Small intestine (tissue), 7 donors: Measurements from ENCODE around the gene CCDC18. TPM values are rescaled to one million over a fixed set of nuclear protein-coding genes. Genes with fewer than 3 reads are reported as not detected.
A peak's percentile ranks its signal among the peaks of the same experiment; 100 is the strongest.
"Not testable (repeated sequence)": the region's sequence is repeated elsewhere in the genome, so short reads cannot be mapped to it uniquely, and the experiment has no call there.

Experiments
- DNase-seq, 2 donors: peaks; one replicate each; pipeline versions ENCODE4 v3.0.0 to v3.0.0-alpha.2; 2013
- FAIRE-seq: peaks from 2 replicates; lab custom pipeline; 2012; peaks lifted over from hg19 to GRCh38; lab: Jason Lieb, UNC
- H3K27ac ChIP-seq, 3 donors: one replicate each; pipeline ENCODE4 v1.5.1; 2013; ENCODE audit warnings: low read length in 2 of 3, mild to moderate bottlenecking in 2 of 3, control low read depth in 1 of 3, inconsistent platforms in 1 of 3, low read depth in 1 of 3, moderate library complexity in 1 of 3
- H3K27me3 ChIP-seq, 3 donors: one replicate each; pipeline ENCODE4 v1.6.1; 2013; ENCODE audit warnings: low read length in 3 of 3, inconsistent platforms in 1 of 3; ENCODE audit not compliant: control insufficient read depth in 3 of 3, insufficient read depth in 3 of 3
- H3K36me3 ChIP-seq, 3 donors: one replicate each; pipeline ENCODE4 v1.6.1; 2013; ENCODE audit warnings: low read length in 3 of 3, inconsistent platforms in 1 of 3, low read depth in 1 of 3, mild to moderate bottlenecking in 1 of 3, moderate library complexity in 1 of 3; ENCODE audit not compliant: control insufficient read depth in 3 of 3, insufficient read depth in 2 of 3
- H3K4me1 ChIP-seq, 3 donors: one replicate each; pipeline ENCODE4 v1.6.1; 2013; ENCODE audit warnings: low read length in 2 of 3, inconsistent platforms in 1 of 3, low read depth in 1 of 3, mild to moderate bottlenecking in 1 of 3, moderate library complexity in 1 of 3; ENCODE audit not compliant: control insufficient read depth in 3 of 3, insufficient read depth in 2 of 3
- H3K4me3 ChIP-seq, 3 donors: one replicate each; pipeline ENCODE4 v1.5.1; 2013; ENCODE audit warnings: low read length in 3 of 3, control low read depth in 1 of 3, inconsistent platforms in 1 of 3, low read depth in 1 of 3, mild to moderate bottlenecking in 1 of 3, moderate library complexity in 1 of 3
- H3K9me3 ChIP-seq, 2 donors: one replicate each; pipeline ENCODE4 v1.6.1; 2013; ENCODE audit warnings: low read depth in 1 of 2, low read length in 1 of 2; ENCODE audit not compliant: control insufficient read depth in 2 of 2, insufficient read depth in 1 of 2
- WGBS, 3 donors: extraction: QIAGEN DNeasy Blood & Tissue Kit; methylation state at CpG; one replicate each; pipeline ENCODE4 v1.1.7; 2013; 5-methylcytosine and 5-hydroxymethylcytosine counted together
- polyA plus RNA-seq, 4 donors: library from polyadenylated mRNA; stranded (reverse) in 3 of 4; unstranded in 1 of 4; fragments of 200-250 nt in 3 of 4; fragments of 120-200 nt in 1 of 4; gene quantifications; one replicate each; pipeline versions ENCODE4 v1.2.1 to v1.2.3, GENCODE V29; 2013
- donor health status: healthy with polysubstance abuse.
- donor health status: control.
- donor health status: control.
- donor health status: Bipolar disorder and iron deficiency.
- donor health status: healthy.

CCDC18 gene
- polyA plus RNA-seq, 4 donors = 1.4 to 6.4 (median 4.3) TPM

DNA sequence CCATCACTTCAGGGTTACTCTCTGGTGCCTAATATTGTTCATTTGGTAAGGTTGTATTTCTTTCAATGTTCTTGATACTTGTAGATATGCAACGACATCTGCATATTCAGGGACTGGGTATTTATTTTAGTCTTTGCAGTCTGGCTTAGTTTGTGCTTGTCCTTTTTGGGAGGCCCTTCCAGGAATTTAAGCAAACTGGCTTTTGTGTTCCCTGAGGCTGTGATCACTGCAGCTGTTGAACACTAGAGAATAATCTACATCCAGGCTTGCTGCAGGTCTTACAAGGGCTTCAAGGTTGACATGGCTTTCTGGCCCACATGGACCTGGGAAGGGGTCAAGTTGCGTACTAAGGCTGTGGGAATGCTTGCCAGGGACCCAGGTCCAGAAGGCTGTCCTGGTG is 72.1 kb downstream of the CCDC18 start:
- Histone ChIP-seq H3K36me3 (peaks cover 0 to 12% (median 0%) of the 10 kb centered on the region in 3 donors), H3K9me3 (peaks cover 0 to 15% of the 10 kb centered on the region in 2 donors), H3K27ac (no peak overlapping the region), H3K4me3 (no peak overlapping the region), H3K27me3 (no peaks in the 10 kb centered on the region), H3K4me1 (no peaks in the 10 kb centered on the region)
- FAIRE-seq = no peak
- no peak for DNase-seq
- WGBS, 3 donors = 98 to 100% (median 98%) methylated on average over 2 of the region's 2 CpGs

DNA sequence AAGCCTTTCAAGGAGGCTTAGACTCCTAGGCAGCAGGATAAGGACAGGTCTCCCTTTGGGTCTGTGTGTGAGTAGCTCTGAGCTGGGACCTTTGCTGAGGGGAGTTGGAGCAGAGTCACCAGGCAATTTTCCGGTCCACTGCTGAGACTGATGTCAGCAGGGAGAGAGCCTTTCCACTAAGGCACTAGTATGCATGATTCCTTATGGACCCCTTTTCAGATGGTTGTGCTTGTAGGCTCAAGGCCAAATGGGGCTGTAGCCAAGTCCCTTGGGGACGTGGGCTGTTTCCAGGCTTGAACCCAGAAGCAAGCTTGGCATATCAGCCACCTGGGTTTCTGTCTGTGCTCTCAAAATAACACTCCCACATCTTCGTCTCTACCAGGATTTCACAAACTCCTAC is 73.0 kb downstream of the CCDC18 start:
- 79 to 90% (median 86%) methylated on average over 3 of the region's 3 CpGs for WGBS, 3 donors
- Histone ChIP-seq H3K4me3 (no peak overlapping the region), H3K9me3 (peaks cover 0 to 15% of the 10 kb centered on the region in 2 donors), H3K27ac (no peak overlapping the region), H3K27me3 (no peaks in the 10 kb centered on the region), H3K4me1 (no peaks in the 10 kb centered on the region), H3K36me3 (peaks cover 0 to 12% (median 0%) of the 10 kb centered on the region in 3 donors)
- FAIRE-seq (no peak), DNase-seq (no peak)

DNA sequence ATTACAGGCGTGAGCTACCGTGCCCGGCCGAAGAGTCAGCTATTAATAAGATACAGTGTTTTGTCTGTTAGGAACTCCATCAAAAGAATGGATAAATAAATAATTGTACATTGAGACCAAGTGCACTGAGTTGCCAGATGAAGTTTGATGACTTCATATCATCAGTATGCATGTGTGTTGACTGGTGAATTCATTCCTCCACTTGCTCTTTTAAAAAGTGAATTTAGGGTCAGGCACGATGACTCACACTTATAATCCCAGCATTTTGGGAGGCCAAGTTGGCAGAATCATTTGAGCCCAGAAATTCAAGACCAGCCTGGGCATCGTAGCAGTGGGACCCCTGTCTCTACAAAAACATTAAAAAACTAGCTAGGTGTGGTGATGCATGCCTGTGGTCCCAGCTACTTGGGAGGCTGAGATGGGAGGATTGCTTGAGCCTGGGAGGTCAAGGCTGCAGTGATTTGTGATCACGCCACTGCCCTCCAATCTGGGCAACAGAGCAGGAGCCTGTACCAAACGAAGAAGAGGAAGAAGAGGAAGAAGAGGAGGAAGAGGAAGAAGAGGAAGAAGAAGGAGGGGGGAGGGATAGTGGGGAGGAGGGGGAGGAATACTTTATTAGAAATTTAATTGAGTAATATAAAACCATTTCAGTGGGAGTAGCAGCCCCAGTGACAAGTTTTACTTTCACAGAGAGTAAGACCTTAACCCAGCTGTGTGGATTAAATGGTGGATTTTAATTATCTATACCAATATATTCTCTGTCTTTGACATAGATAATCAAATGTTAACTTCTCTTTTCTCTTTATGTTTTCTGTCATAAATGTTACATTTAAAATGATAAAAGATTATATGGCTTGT is 74.9 kb downstream of the CCDC18 start:
- H3K27ac ChIP-seq = no peak overlapping the region
- peaks cover 0 to 15% of the 10 kb centered on the region in 2 donors for H3K9me3 ChIP-seq
- H3K4me1 ChIP-seq = no peaks in the 10 kb centered on the region
- no peak overlapping the region for H3K4me3 ChIP-seq
- FAIRE-seq (no peak), DNase-seq (no peak)
- no peaks in the 10 kb centered on the region for H3K27me3 ChIP-seq
- 89 to 99% (median 91%) methylated on average over 8 of the region's 8 CpGs for WGBS, 3 donors
- H3K36me3 ChIP-seq = peaks cover 0 to 12% (median 0%) of the 10 kb centered on the region in 3 donors

DNA sequence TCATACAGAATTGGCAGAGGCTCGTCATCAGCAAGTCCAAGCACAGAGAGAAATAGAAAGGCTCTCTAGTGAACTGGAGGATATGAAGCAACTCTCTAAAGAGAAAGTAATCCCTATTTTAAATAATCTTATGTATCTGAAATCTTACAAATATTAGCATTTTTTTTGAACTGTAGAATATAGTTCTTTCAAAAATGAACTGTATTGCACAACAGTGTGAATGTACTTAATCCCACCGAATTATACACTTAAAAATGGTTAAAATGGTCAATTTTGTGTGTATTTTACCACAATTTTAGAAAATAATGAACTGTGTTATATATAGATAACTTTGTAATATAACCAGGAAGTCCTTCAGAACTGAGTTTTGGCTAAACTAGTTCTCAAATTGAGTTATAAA is 75.9 kb downstream of the CCDC18 start:
- FAIRE-seq = no peak
- Histone ChIP-seq H3K4me1 (no peaks in the 10 kb centered on the region), H3K36me3 (peaks cover 0 to 12% (median 0%) of the 10 kb centered on the region in 3 donors), H3K4me3 (no peak overlapping the region), H3K27me3 (no peaks in the 10 kb centered on the region), H3K27ac (no peak overlapping the region), H3K9me3 (peaks cover 0 to 19% of the 10 kb centered on the region in 2 donors)
- WGBS, 3 donors = 88 to 95% (median 91%) methylated on average over 2 of the region's 2 CpGs
- no peak for DNase-seq

DNA sequence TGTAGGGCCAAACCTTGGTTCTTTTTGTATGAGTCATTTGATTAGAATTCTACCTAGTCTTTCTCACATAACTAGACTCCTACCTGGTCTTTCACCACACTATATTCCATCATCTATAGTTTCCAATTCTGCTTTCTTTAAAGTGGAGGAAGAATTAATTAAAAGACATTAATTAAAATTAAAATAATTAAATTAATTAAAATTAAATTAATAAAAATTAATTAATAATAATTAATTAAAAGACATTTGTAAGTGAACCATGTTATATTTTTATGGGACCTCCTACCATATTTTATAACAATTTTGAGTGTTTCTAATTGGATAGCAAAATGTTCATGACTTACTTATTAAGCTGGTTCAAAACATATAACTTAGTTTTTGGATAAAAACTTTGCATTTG is 77.4 kb downstream of the CCDC18 start:
- Histone ChIP-seq H3K27ac (no peak overlapping the region), H3K9me3 (peaks cover 1 to 23% of the 10 kb centered on the region in 2 donors), H3K4me3 (no peak overlapping the region), H3K27me3 (no peaks in the 10 kb centered on the region), H3K36me3 (peaks cover 0 to 15% (median 4%) of the 10 kb centered on the region in 3 donors), H3K4me1 (no peaks in the 10 kb centered on the region)
- FAIRE-seq = peak; percentile 76
- DNase-seq = peak in 1 of 2 donors; percentile 19

DNA sequence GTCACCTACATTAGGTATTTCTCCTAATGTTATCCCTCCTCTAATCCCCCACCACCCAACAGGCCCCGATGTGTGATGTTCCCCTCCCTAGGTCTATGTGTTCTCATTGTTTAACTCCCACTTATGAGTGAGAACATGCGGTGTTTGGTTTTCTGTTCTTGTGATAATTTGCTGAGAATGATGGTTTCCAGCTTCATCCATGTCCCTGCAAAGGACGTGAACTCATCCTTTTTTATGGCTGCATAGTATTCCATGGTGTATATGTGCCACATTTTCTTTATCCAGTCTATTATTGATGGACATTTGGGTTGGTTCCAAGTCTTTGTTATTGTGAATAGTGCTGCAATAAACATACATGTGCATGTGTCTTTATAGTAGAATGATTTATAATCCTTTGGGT is 80.2 kb downstream of the CCDC18 start:
- FAIRE-seq = not testable (repeated sequence)

DNA sequence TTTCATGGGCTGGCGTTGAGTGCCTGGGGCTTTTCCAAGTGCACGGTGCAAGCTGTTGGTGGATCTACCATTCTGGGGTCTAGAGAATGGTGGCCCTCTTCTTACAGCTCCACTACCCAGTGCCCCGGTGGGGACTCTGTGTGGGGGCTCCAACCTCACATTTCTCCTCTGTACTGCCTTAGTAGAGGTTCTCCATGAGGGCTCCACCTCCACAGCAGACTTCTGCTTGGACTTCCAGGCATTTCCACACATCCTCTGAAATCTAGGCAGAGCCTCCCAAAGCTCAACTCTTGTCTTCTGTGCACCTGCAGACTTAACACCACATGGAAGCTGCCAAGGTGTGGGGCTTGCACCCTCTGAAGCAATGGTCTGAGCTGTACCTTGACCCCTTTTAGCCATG is 82.1 kb downstream of the CCDC18 start:
- Histone ChIP-seq H3K9me3 (peaks cover 1 to 23% of the 10 kb centered on the region in 2 donors), H3K27ac (no peak overlapping the region), H3K36me3 (peaks cover 3 to 7% (median 7%) of the 10 kb centered on the region in 3 donors), H3K4me1 (no peaks in the 10 kb centered on the region), H3K27me3 (no peaks in the 10 kb centered on the region), H3K4me3 (no peak overlapping the region)
- DNase-seq = no peak
- FAIRE-seq = no peak
- WGBS, 3 donors = 96 to 98% (median 98%) methylated on average over 3 of the region's 3 CpGs

More for the DNA sequence above, 80.2 kb downstream of the CCDC18 start:
- DNase-seq, H3K36me3 ChIP-seq, H3K4me1 ChIP-seq, H3K27ac ChIP-seq, H3K4me3 ChIP-seq, H3K27me3 ChIP-seq: not testable (repeated sequence)
- WGBS, 3 donors = 97 to 100% (median 98%) methylated on average over 3 of the region's 3 CpGs
- H3K9me3 ChIP-seq = peaks cover 1 to 23% of the 10 kb centered on the region in 2 donors

DNA sequence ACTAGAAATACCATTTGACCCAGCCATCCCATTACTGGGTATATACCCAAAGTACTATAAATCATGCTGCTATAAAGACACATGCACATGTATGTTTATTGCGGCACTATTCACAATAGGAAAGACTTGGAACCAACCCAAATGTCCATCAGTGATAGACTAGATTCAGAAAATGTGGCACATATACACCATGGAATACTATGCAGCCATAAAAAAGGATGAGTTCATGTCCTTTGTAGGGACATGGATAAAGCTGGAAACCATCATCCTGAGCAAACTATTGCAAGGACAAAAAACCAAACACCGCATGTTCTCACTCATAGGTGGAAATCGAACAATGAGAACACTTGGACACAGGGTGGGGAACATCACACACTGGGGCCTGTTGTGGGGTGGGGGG is 88.4 kb downstream of the CCDC18 start:
- not testable (repeated sequence) for H3K27me3 ChIP-seq, FAIRE-seq, H3K9me3 ChIP-seq, H3K4me1 ChIP-seq, H3K4me3 ChIP-seq, DNase-seq, H3K27ac ChIP-seq, H3K36me3 ChIP-seq
- 93 to 99% (median 95%) methylated on average over 3 of the region's 3 CpGs for whole genome bisulfite sequencing, 3 donors
